Nephron (organoid): ENCODE measurements around the gene SMIM31.

Experiments used
- H3K27ac Mint-ChIP-seq, 3 experiments: 2 replicates each; pipeline ENCODE4 v1.8.0; 2020; ENCODE audit warnings: mixed read lengths in 3 of 3, mild to moderate bottlenecking in 2 of 3, moderate library complexity in 1 of 3
- H3K27me3 Mint-ChIP-seq: 2 replicates; pipeline ENCODE4 v1.8.0; 2021; ENCODE audit warnings: low read depth, mild to moderate bottlenecking, moderate library complexity, mixed read lengths
- H3K36me3 Mint-ChIP-seq: 2 replicates; pipeline ENCODE4 v1.8.0; 2020; ENCODE audit warnings: low read depth, mixed read lengths
- H3K4me1 Mint-ChIP-seq: 2 replicates; pipeline ENCODE4 v1.8.0; 2020; ENCODE audit warnings: mixed read lengths
- H3K4me3 Mint-ChIP-seq, 3 experiments: 2 replicates each; pipeline ENCODE4 v1.8.0; 2020; ENCODE audit warnings: mild to moderate bottlenecking in 3 of 3, mixed read lengths in 3 of 3, moderate library complexity in 2 of 3
- H3K9me3 Mint-ChIP-seq: 2 replicates; pipeline ENCODE4 v1.8.0; 2020; ENCODE audit warnings: mixed read lengths
- CTCF ChIP-seq, 3 experiments: fragments of 200-600 bp; sonication (generic); IDR thresholded peaks; one replicate each; pipeline ENCODE4 v1.5.0; 2021; ENCODE audit warnings: antibody characterized with exemption in 3 of 3; ENCODE audit not compliant: unreplicated experiment in 3 of 3

The SMIM31 gene

GRCh38 chr4:164731827-164732474 is 22.0 kb upstream of the SMIM31 start:
- no peak overlapping the region for H3K4me3 Mint-ChIP-seq
- no peaks in the 10 kb centered on the region for H3K36me3 Mint-ChIP-seq
- H3K9me3 Mint-ChIP-seq, result no peaks in the 10 kb centered on the region
- H3K27me3 Mint-ChIP-seq, result no peaks in the 10 kb centered on the region
- no peak overlapping the region for H3K27ac Mint-ChIP-seq
- peak; percentile 86 to 91 (median 88) for TF ChIP-seq CTCF (IDR thresholded peaks at IDR 0.05; ENCODE audit: unreplicated experiment in 3 of 3)
- no peaks in the 10 kb centered on the region for H3K4me1 Mint-ChIP-seq

- no peak for TF ChIP-seq CTCF (IDR thresholded peaks at IDR 0.05; ENCODE audit: unreplicated experiment in 3 of 3)
- no peaks in the 10 kb centered on the region for H3K36me3 Mint-ChIP-seq
- no peaks in the 10 kb centered on the region for H3K4me1 Mint-ChIP-seq
- no peaks in the 10 kb centered on the region for H3K27me3 Mint-ChIP-seq
- H3K9me3 Mint-ChIP-seq, result no peaks in the 10 kb centered on the region
- no peak overlapping the region for H3K4me3 Mint-ChIP-seq
- H3K27ac Mint-ChIP-seq, result no peak overlapping the region
Measured at GRCh38 chr4:164734484-164734883, 19.4 kb upstream of the SMIM31 start.

- Mint-ChIP-seq H3K9me3 (peaks cover 13% of the 10 kb centered on the region), H3K36me3 (no peaks in the 10 kb centered on the region), H3K4me1 (no peaks in the 10 kb centered on the region), H3K27me3 (peaks cover 13% of the 10 kb centered on the region), H3K27ac (no peak overlapping the region), H3K4me3 (no peak overlapping the region)
- peak; percentile 39 to 61 (median 54) for TF ChIP-seq CTCF (IDR thresholded peaks at IDR 0.05; ENCODE audit: unreplicated experiment in 3 of 3)
Measured at GRCh38 chr4:164748375-164748774, 5.6 kb upstream of the SMIM31 start.

GRCh38 chr4:164755432-164755831 is 1.5 kb downstream of the SMIM31 start:
- H3K9me3 Mint-ChIP-seq, result peaks cover 16% of the 10 kb centered on the region
- no peaks in the 10 kb centered on the region for H3K36me3 Mint-ChIP-seq
- no peak for TF ChIP-seq CTCF (IDR thresholded peaks at IDR 0.05; ENCODE audit: unreplicated experiment in 3 of 3)
- H3K27ac Mint-ChIP-seq, result no peak overlapping the region
- no peak overlapping the region for H3K4me3 Mint-ChIP-seq
- peaks cover 4% of the 10 kb centered on the region for H3K27me3 Mint-ChIP-seq
- no peaks in the 10 kb centered on the region for H3K4me1 Mint-ChIP-seq

- no peaks in the 10 kb centered on the region for H3K36me3 Mint-ChIP-seq
- H3K9me3 Mint-ChIP-seq, result peaks cover 15% of the 10 kb centered on the region
- H3K4me1 Mint-ChIP-seq, result no peaks in the 10 kb centered on the region
- no peak overlapping the region for H3K4me3 Mint-ChIP-seq
- peaks cover 4% of the 10 kb centered on the region for H3K27me3 Mint-ChIP-seq
- no peak for TF ChIP-seq CTCF (IDR thresholded peaks at IDR 0.05; ENCODE audit: unreplicated experiment in 3 of 3)
- no peak overlapping the region for H3K27ac Mint-ChIP-seq
Measured at GRCh38 chr4:164756686-164757085, 2.8 kb downstream of the SMIM31 start.

- Mint-ChIP-seq H3K4me1 (no peaks in the 10 kb centered on the region), H3K4me3 (no peak overlapping the region), H3K27me3 (no peaks in the 10 kb centered on the region), H3K27ac (no peak overlapping the region), H3K36me3 (no peaks in the 10 kb centered on the region), H3K9me3 (no peaks in the 10 kb centered on the region)
- no peak for TF ChIP-seq CTCF (IDR thresholded peaks at IDR 0.05; ENCODE audit: unreplicated experiment in 3 of 3)
Measured at GRCh38 chr4:164761241-164761640, 7.3 kb downstream of the SMIM31 start.
